ENCODE measurements around the gene CNOT6L. TPM values are rescaled to one million over a fixed set of nuclear protein-coding genes. Genes with fewer than 3 reads are reported as not detected.

CNOT6L gene
- total and polyA plus RNA-seq, 4 donors = 15.4 to 47.3 (median 20.7) TPM

DNA sequence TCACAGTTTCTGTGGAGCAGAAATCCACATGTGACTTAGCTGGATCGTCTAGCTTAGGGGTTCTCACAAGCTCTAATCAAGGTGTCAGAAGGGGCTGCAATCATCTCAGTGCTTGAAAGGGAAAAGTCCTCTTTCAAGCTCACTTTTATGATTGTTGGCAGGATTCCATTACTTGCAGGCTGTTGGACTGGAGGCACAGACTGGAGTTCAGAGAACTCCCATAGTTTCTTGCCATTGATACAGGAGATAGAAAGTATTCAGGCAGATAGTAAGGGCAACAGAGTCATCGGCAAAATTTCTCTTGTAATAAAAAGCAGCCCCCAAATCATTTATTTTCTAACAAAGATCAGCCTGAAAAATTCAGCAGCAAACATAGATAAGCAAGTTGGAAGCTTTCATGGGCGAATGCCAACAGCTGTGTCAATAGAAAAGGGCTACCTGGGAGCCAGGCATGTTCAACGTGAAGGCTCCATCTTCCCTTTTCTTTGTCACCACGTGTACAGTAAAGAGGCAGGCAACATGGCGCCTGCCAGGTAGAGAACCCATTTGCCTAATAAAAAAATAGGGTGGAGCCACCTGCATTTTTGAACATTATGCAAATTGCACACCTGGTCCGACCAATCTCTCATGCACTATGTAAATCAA is 149.1 kb downstream of the CNOT6L start:
- H3K4me3 ChIP-seq (ENCODE audit: low read depth, low read length) = no peak overlapping the region
- WGBS (ENCODE audit: insufficient coverage) = 80% methylated on average over 6 of the region's 7 CpGs
- no peaks in the 10 kb centered on the region for H3K9me3 ChIP-seq (ENCODE audit: control insufficient read depth, insufficient read depth, low read length)
- no peak overlapping the region for H3K27ac ChIP-seq (ENCODE audit: low read depth, low read length)
- no peaks in the 10 kb centered on the region for H3K36me3 ChIP-seq (ENCODE audit: control insufficient read depth, insufficient read depth, low read length)
- no peaks in the 10 kb centered on the region for H3K4me1 ChIP-seq (ENCODE audit: control insufficient read depth, insufficient read depth, low read length)
- no peaks in the 10 kb centered on the region for H3K27me3 ChIP-seq (ENCODE audit: control insufficient read depth, insufficient read depth, low read length)
- peak in 1 of 6 donors; percentile 27 for DNase-seq (ENCODE audit: low read depth in 4 of 6, low spot score in 6 of 6)

DNA sequence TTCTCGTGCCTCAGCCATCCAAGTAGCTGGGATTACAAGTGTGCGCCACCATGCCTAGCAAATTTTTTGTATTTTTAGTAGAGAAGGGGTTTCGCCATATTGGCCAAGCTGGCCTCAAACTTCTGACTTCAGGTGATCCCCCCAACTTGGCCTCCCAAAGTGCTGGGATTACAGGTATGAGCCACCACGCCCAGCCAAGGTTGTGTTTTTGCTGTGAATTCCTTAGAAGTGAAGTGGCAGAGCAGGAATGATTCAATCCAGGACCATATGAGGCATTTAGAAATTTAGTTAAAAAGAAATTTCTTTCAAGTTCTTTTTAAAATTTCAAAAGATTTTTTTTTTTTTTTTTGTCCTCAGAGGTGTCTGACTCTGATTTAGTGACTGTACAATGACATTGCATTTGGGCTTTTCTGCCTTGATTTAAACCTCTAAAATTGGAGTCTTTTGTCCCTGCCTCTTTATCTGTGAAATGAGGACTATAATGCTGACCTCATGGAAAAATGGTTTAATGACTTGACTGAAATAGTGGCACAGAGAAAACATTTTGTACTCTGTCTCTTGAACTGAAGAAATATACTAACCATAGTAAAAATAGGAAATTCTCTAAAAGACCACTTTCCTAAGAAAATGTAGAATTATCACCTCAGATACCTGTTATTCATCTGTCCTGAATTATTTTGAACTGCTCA is 153.6 kb downstream of the CNOT6L start:
- no peaks in the 10 kb centered on the region for H3K9me3 ChIP-seq (ENCODE audit: control insufficient read depth, insufficient read depth, low read length)
- H3K4me3 ChIP-seq (ENCODE audit: low read depth, low read length) = no peak overlapping the region
- H3K4me1 ChIP-seq (ENCODE audit: control insufficient read depth, insufficient read depth, low read length) = no peaks in the 10 kb centered on the region
- H3K27ac ChIP-seq (ENCODE audit: low read depth, low read length) = no peak overlapping the region
- DNase-seq (ENCODE audit: low read depth in 4 of 6, low spot score in 6 of 6) = no peak
- 100% methylated on average over 3 of the region's 4 CpGs for WGBS (ENCODE audit: insufficient coverage)
- H3K36me3 ChIP-seq (ENCODE audit: control insufficient read depth, insufficient read depth, low read length) = no peaks in the 10 kb centered on the region
- H3K27me3 ChIP-seq (ENCODE audit: control insufficient read depth, insufficient read depth, low read length) = no peaks in the 10 kb centered on the region

Small RNA genes lying within 50 kb of the gene (small RNA-seq; reads per million reads assigned to genes)
- not detected for gene AC112225.1 (ENCODE audit: low replicate concordance)
- gene RF00612 (ENCODE audit: low replicate concordance) = 0.06 reads per million

Other genes with a start within 250 kb of the CNOT6L start
- gene CXCL13, start 213.5 kb downstream of the CNOT6L start, total RNA-seq = under 1 TPM; 0.17 to 0.20 TPM
- under 1 TPM in 1 of 2 donors, not detected in 1; 0.21 TPM for gene CXCL13, start 213.5 kb downstream of the CNOT6L start, polyA plus RNA-seq (ENCODE audit: insufficient read length in 2 of 2)
- gene MRPL1, start 43.5 kb upstream of the CNOT6L start, total RNA-seq = 10 to 100 TPM; 32.5 to 32.7 TPM
- 10 to 100 TPM; 39.1 to 44.7 TPM for gene MRPL1, start 43.5 kb upstream of the CNOT6L start, polyA plus RNA-seq (ENCODE audit: insufficient read length in 2 of 2)
- 10 to 100 TPM; 22.0 to 24.0 TPM for gene FRAS1, start 238.0 kb upstream of the CNOT6L start, total RNA-seq
- 10 to 100 TPM in 1 of 2 donors, 1 to 10 TPM in 1; 7.5 to 10.9 TPM for gene FRAS1, start 238.0 kb upstream of the CNOT6L start, polyA plus RNA-seq (ENCODE audit: insufficient read length in 2 of 2)